Esophagus muscularis mucosa (tissue), 4 donors: ENCODE results near the gene MAL.

Source experiments
- EP300 ChIP-seq: sonication (generic); formaldehyde crosslinking; IDR thresholded peaks from one replicate; pipeline ENCODE4 v1.6.1; 2017; ENCODE audit warnings: antibody characterized with exemption
- POLR2A ChIP-seq: fragments of 450-650 bp; IDR thresholded peaks from one replicate; pipeline ENCODE4 v1.6.1; 2017; ENCODE audit warnings: antibody characterized with exemption, moderate library complexity, mild to moderate bottlenecking, low read depth
- POLR2AphosphoS5 ChIP-seq, 2 donors: sonication (generic); formaldehyde crosslinking; IDR thresholded peaks; one replicate each; pipeline ENCODE4 v1.6.1; 2017; ENCODE audit warnings: antibody characterized with exemption in 2 of 2
- TF ChIP-seq, protein P1 (sequence below), 3 experiments: fragments of 200-600 bp in 2 of 3; fragments of 450-650 bp in 1 of 3; sonication (generic) in 2 of 3; IDR thresholded peaks; one replicate each; pipeline ENCODE4 v1.5.1; 2017 to 2019; ENCODE audit warnings: antibody characterized with exemption in 3 of 3, mild to moderate bottlenecking in 2 of 3, moderate library complexity in 1 of 3

DNA sequence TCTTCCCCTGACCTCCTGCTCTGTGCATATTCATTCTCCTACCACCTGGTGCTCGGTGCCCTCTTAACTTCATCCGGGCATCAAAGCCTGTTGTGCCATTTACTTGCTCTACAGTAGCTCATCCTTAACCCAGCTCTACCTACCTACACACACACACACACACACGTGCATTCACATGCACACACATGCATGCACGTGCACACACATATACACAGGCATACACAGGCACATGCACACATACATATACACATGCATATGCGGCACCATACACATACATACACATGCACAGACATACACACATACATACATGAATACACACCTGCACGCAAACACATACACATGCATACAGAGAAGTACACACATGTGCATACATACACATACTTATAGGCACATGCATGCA is 14.5 kb downstream of the MAL start:
- TF ChIP-seq, protein P1, sequence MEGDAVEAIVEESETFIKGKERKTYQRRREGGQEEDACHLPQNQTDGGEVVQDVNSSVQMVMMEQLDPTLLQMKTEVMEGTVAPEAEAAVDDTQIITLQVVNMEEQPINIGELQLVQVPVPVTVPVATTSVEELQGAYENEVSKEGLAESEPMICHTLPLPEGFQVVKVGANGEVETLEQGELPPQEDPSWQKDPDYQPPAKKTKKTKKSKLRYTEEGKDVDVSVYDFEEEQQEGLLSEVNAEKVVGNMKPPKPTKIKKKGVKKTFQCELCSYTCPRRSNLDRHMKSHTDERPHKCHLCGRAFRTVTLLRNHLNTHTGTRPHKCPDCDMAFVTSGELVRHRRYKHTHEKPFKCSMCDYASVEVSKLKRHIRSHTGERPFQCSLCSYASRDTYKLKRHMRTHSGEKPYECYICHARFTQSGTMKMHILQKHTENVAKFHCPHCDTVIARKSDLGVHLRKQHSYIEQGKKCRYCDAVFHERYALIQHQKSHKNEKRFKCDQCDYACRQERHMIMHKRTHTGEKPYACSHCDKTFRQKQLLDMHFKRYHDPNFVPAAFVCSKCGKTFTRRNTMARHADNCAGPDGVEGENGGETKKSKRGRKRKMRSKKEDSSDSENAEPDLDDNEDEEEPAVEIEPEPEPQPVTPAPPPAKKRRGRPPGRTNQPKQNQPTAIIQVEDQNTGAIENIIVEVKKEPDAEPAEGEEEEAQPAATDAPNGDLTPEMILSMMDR (IDR thresholded peaks at IDR 0.05) = no peak
- TF ChIP-seq EP300 = no peak
- TF ChIP-seq POLR2A = no peak
- TF ChIP-seq POLR2AphosphoS5 (IDR thresholded peaks at IDR 0.05) = no peak
